ENCODE data around the gene TTYH2. TPM values are rescaled to one million over a fixed set of nuclear protein-coding genes. Genes with fewer than 3 reads are reported as not detected.

The TTYH2 gene
- total and polyA plus RNA-seq, 7 experiments from 2014 or later, result 1.9 to 15.8 (median 9.8) TPM

- Mint-ChIP-seq H3K27me3 (peaks cover 0 to 9% (median 0%) of the 10 kb centered on the region in 5 donors), H3K4me3 (no peak overlapping the region), H3K9me3 (peaks cover 0 to 14% (median 0%) of the 10 kb centered on the region in 11 donors), H3K27ac (no peak overlapping the region), H3K36me3 (peaks cover 0 to 4% (median 0%) of the 10 kb centered on the region in 5 donors), H3K4me1 (peaks cover 0 to 26% (median 4%) of the 10 kb centered on the region in 7 donors)
- ChIA-PET POLR2A (interaction anchor here (0.5 kb wide), 1 partner anchor 88 kb away, joined by 3 read pairs; no protein-coding TSS in a partner anchor), CTCF (interaction anchor here (1.2 to 1.5 kb wide), 3 partner anchors 14 to 64 kb away, joined by 3 to 6 read pairs (median 5); no protein-coding TSS in a partner anchor)
- Histone ChIP-seq H3K27me3 (ENCODE audit: control insufficient read depth in 2 of 2, insufficient read depth in 2 of 2, low read length in 2 of 2) (no peaks in the 10 kb centered on the region), H3K4me3 (ENCODE audit: low read length) (no peak overlapping the region), H3K27ac (ENCODE audit: low read depth, low read length) (no peak overlapping the region), H3K4me1 (ENCODE audit: control insufficient read depth in 2 of 2, insufficient read depth in 2 of 2, low read length in 2 of 2) (peaks cover 0 to 8% of the 10 kb centered on the region in 2 donors), H3K9me3 (ENCODE audit: control insufficient read depth in 2 of 3, low read length in 3 of 3) (no peaks in the 10 kb centered on the region), H3K36me3 (ENCODE audit: control insufficient read depth in 2 of 3, insufficient read depth in 3 of 3, low read length in 3 of 3) (no peaks in the 10 kb centered on the region)
- intact Hi-C loops (cut with micrococcal nuclease), result no loop called here
- no peak for DNase-seq
- no peak for ATAC-seq
Observed at GRCh38 chr17:74298778-74299177, 85.4 kb downstream of the TTYH2 start.

GRCh38 chr17:74299226-74300009 lies 86.0 kb downstream of the TTYH2 start:
- H3K36me3 ChIP-seq (ENCODE audit: control insufficient read depth in 2 of 3, insufficient read depth in 3 of 3, low read length in 3 of 3), result no peaks in the 10 kb centered on the region
- peaks cover 0 to 8% of the 10 kb centered on the region in 2 donors for H3K4me1 ChIP-seq (ENCODE audit: control insufficient read depth in 2 of 2, insufficient read depth in 2 of 2, low read length in 2 of 2)
- no peak for DNase-seq
- H3K27me3 ChIP-seq (ENCODE audit: control insufficient read depth in 2 of 2, insufficient read depth in 2 of 2, low read length in 2 of 2), result no peaks in the 10 kb centered on the region
- no peak overlapping the region for H3K27ac ChIP-seq (ENCODE audit: low read depth, low read length)
- CTCF ChIA-PET, result interaction anchor here (0.9 to 1.5 kb wide), 5 partner anchors 10 to 64 kb away, joined by 3 to 6 read pairs (median 3); no protein-coding TSS in a partner anchor
- intact Hi-C loops (cut with micrococcal nuclease), result loop anchor here in 1 of 2 donors (10.0 kb wide), 2 partner anchors 155 to 195 kb away; no protein-coding TSS in a partner anchor
- H3K4me3 Mint-ChIP-seq, result no peak overlapping the region
- peaks cover 0 to 9% (median 0%) of the 10 kb centered on the region in 5 donors for H3K27me3 Mint-ChIP-seq
- peaks cover 0 to 4% (median 0%) of the 10 kb centered on the region in 5 donors for H3K36me3 Mint-ChIP-seq
- ATAC-seq, result no peak
- POLR2A ChIA-PET, result interaction anchor here (0.5 kb wide), 1 partner anchor 88 kb away, joined by 3 read pairs; no protein-coding TSS in a partner anchor
- H3K27ac Mint-ChIP-seq, result no peak overlapping the region
- no peaks in the 10 kb centered on the region for H3K9me3 ChIP-seq (ENCODE audit: control insufficient read depth in 2 of 3, low read length in 3 of 3)
- peaks cover 0 to 14% (median 0%) of the 10 kb centered on the region in 11 donors for H3K9me3 Mint-ChIP-seq
- H3K4me3 ChIP-seq (ENCODE audit: low read length), result no peak overlapping the region
- H3K4me1 Mint-ChIP-seq, result peaks cover 0 to 26% (median 4%) of the 10 kb centered on the region in 7 donors

GRCh38 chr17:74303305-74303704 lies 89.9 kb downstream of the TTYH2 start:
- Histone ChIP-seq H3K9me3 (ENCODE audit: control insufficient read depth in 2 of 3, low read length in 3 of 3) (no peaks in the 10 kb centered on the region), H3K4me1 (ENCODE audit: control insufficient read depth in 2 of 2, insufficient read depth in 2 of 2, low read length in 2 of 2) (peaks cover 0 to 4% of the 10 kb centered on the region in 2 donors), H3K27me3 (ENCODE audit: control insufficient read depth in 2 of 2, insufficient read depth in 2 of 2, low read length in 2 of 2) (no peaks in the 10 kb centered on the region), H3K36me3 (ENCODE audit: control insufficient read depth in 2 of 3, insufficient read depth in 3 of 3, low read length in 3 of 3) (no peaks in the 10 kb centered on the region), H3K4me3 (ENCODE audit: low read length) (no peak overlapping the region), H3K27ac (ENCODE audit: low read depth, low read length) (no peak overlapping the region)
- Mint-ChIP-seq H3K36me3 (peaks cover 0 to 2% (median 0%) of the 10 kb centered on the region in 5 donors), H3K27me3 (peaks cover 0 to 9% (median 0%) of the 10 kb centered on the region in 5 donors), H3K4me3 (no peak overlapping the region), H3K27ac (no peak overlapping the region), H3K4me1 (peaks cover 0 to 21% (median 6%) of the 10 kb centered on the region in 7 donors), H3K9me3 (peaks cover 0 to 4% (median 0%) of the 10 kb centered on the region in 11 donors)
- ChIA-PET POLR2A (no interaction called here), CTCF (interaction anchor here (0.8 kb wide), 2 partner anchors 78 to 184 kb away, joined by 3 to 6 read pairs; no protein-coding TSS in a partner anchor)
- ATAC-seq (no peak), DNase-seq (no peak)
- intact Hi-C loops (cut with micrococcal nuclease), result loop anchor here in 1 of 2 donors (10.0 kb wide), 2 partner anchors 151 to 191 kb away; no protein-coding TSS in a partner anchor

GRCh38 chr17:74304184-74304583 lies 90.8 kb downstream of the TTYH2 start:
- intact Hi-C loops (cut with micrococcal nuclease), result loop anchor here in 1 of 2 donors (10.0 kb wide), 2 partner anchors 151 to 191 kb away; no protein-coding TSS in a partner anchor
- H3K36me3 Mint-ChIP-seq, result peaks cover 0 to 2% (median 0%) of the 10 kb centered on the region in 5 donors
- ATAC-seq (no peak), DNase-seq (no peak)
- H3K27ac Mint-ChIP-seq, result peak overlapping the region in 1 of 9 donors; percentile 66
- H3K4me1 Mint-ChIP-seq, result peaks cover 0 to 21% (median 6%) of the 10 kb centered on the region in 7 donors
- peaks cover 0 to 3% (median 0%) of the 10 kb centered on the region in 11 donors for H3K9me3 Mint-ChIP-seq
- ChIA-PET POLR2A (no interaction called here), CTCF (interaction anchor here (0.5 to 0.8 kb wide), 2 partner anchors 12 to 54 kb away, joined by 3 read pairs; no protein-coding TSS in a partner anchor)
- Histone ChIP-seq H3K27ac (ENCODE audit: low read depth, low read length) (no peak overlapping the region), H3K36me3 (ENCODE audit: control insufficient read depth in 2 of 3, insufficient read depth in 3 of 3, low read length in 3 of 3) (no peaks in the 10 kb centered on the region), H3K9me3 (ENCODE audit: control insufficient read depth in 2 of 3, low read length in 3 of 3) (no peaks in the 10 kb centered on the region), H3K4me3 (ENCODE audit: low read length) (no peak overlapping the region), H3K4me1 (ENCODE audit: control insufficient read depth in 2 of 2, insufficient read depth in 2 of 2, low read length in 2 of 2) (peaks cover 0 to 4% of the 10 kb centered on the region in 2 donors), H3K27me3 (ENCODE audit: control insufficient read depth in 2 of 2, insufficient read depth in 2 of 2, low read length in 2 of 2) (no peaks in the 10 kb centered on the region)
- peaks cover 0 to 12% (median 0%) of the 10 kb centered on the region in 5 donors for H3K27me3 Mint-ChIP-seq
- no peak overlapping the region for H3K4me3 Mint-ChIP-seq

GRCh38 chr17:74305865-74306654 lies 92.7 kb downstream of the TTYH2 start:
- H3K27ac ChIP-seq (ENCODE audit: low read depth, low read length), result no peak overlapping the region
- H3K4me3 ChIP-seq (ENCODE audit: low read length), result no peak overlapping the region
- Mint-ChIP-seq H3K27ac (no peak overlapping the region), H3K27me3 (peaks cover 0 to 8% (median 0%) of the 10 kb centered on the region in 5 donors), H3K36me3 (peaks cover 0 to 2% (median 0%) of the 10 kb centered on the region in 5 donors), H3K9me3 (peaks cover 0 to 3% (median 0%) of the 10 kb centered on the region in 11 donors), H3K4me3 (no peak overlapping the region), H3K4me1 (peaks cover 0 to 19% (median 6%) of the 10 kb centered on the region in 7 donors)
- H3K9me3 ChIP-seq (ENCODE audit: control insufficient read depth in 2 of 3, low read length in 3 of 3), result no peaks in the 10 kb centered on the region
- H3K36me3 ChIP-seq (ENCODE audit: control insufficient read depth in 2 of 3, insufficient read depth in 3 of 3, low read length in 3 of 3), result no peaks in the 10 kb centered on the region
- intact Hi-C loops (cut with micrococcal nuclease), result loop anchor here in 1 of 2 donors (10.0 kb wide), 2 partner anchors 149 to 189 kb away; no protein-coding TSS in a partner anchor
- H3K27me3 ChIP-seq (ENCODE audit: control insufficient read depth in 2 of 2, insufficient read depth in 2 of 2, low read length in 2 of 2), result no peaks in the 10 kb centered on the region
- POLR2A ChIA-PET, result interaction anchor here (0.6 kb wide), 1 partner anchor 17 kb away, joined by 5 read pairs; no protein-coding TSS in a partner anchor
- CTCF ChIA-PET, result interaction anchor here (0.7 to 1.5 kb wide), 4 partner anchors 34 to 151 kb away, joined by 3 to 4 read pairs (median 3); no protein-coding TSS in a partner anchor
- no peak for ATAC-seq
- H3K4me1 ChIP-seq (ENCODE audit: control insufficient read depth in 2 of 2, insufficient read depth in 2 of 2, low read length in 2 of 2), result peaks cover 0 to 4% of the 10 kb centered on the region in 2 donors
- DNase-seq, result no peak

Data from naive thymus-derived CD4-positive, alpha-beta T cell (primary cell).